Measurements from ENCODE around the gene DNAJB11.

- TF ChIP-seq EP300 (IDR thresholded peaks at IDR 0.05) (no peak), CTCF (IDR thresholded peaks at IDR 0.05) (no peak)
Measured at GRCh38 chr3:186599142-186599784, 28.7 kb downstream of the DNAJB11 start.
